H1 (cell line): Measurements from ENCODE around the gene ITPKB. TPM values are rescaled to one million over a fixed set of nuclear protein-coding genes. Genes with fewer than 3 reads are reported as not detected.

Experiments used
- CTCF ChIA-PET: fragments of 300-600 bp; sonication (Branson Sonifier 250); formaldehyde crosslinking; loops from one replicate; lab custom pipeline; 2021; ENCODE audit not compliant: partially characterized antibody; lab: Charles Lee
- POLR2A ChIA-PET: fragments of 300-600 bp; sonication (Branson Sonifier 250); formaldehyde crosslinking; loops from one replicate; lab custom pipeline; 2021; ENCODE audit warnings: inconsistent platforms; ENCODE audit not compliant: partially characterized antibody; lab: Charles Lee
- DNase-seq, 2 experiments: peaks; one replicate each; pipeline versions ENCODE4 v3.0.0 to v3.0.0-alpha.2; 2010 to 2022; ENCODE audit warnings: low spot score in 2 of 2, low read depth in 1 of 2, mixed read lengths in 1 of 2
- FAIRE-seq: peaks from 2 replicates; lab custom pipeline; 2011; peaks lifted over from hg19 to GRCh38; lab: Jason Lieb, UNC
- H2AFZ ChIP-seq: 2 replicates; pipeline ENCODE4 v1.8.1; 2012; ENCODE audit warnings: low read length, inconsistent platforms
- H2AK5ac ChIP-seq: 2 replicates; pipeline ENCODE4 v1.6.1; 2013; ENCODE audit warnings: low read depth, low read length
- H2BK120ac ChIP-seq: replicated peaks from 2 replicates; pipeline ENCODE3; 2013; ENCODE audit warnings: low read depth, low read length, inconsistent platforms
- H2BK12ac ChIP-seq: 2 replicates; pipeline ENCODE4 v1.6.1; 2013; ENCODE audit warnings: low read depth, low read length
- H2BK15ac ChIP-seq: 2 replicates; pipeline ENCODE4 v1.6.1; 2013; ENCODE audit warnings: low read length
- H2BK20ac ChIP-seq: 2 replicates; pipeline ENCODE4 v1.6.1; 2013; ENCODE audit warnings: low read length
- H2BK5ac ChIP-seq: 2 replicates; pipeline ENCODE4 v1.6.1; 2013; ENCODE audit warnings: low read depth, low read length
- H3K14ac ChIP-seq: 2 replicates; pipeline ENCODE4 v1.6.1; 2013; ENCODE audit warnings: inconsistent platforms; ENCODE audit not compliant: insufficient read length
- H3K18ac ChIP-seq: 2 replicates; pipeline ENCODE4 v1.6.1; 2013; ENCODE audit warnings: low read length; ENCODE audit errors: extremely low read depth
- H3K23ac ChIP-seq: 2 replicates; pipeline ENCODE4 v1.6.1; 2013; ENCODE audit warnings: inconsistent platforms; ENCODE audit not compliant: insufficient read length
- H3K23me2 ChIP-seq: 2 replicates; pipeline ENCODE4 v1.6.1; 2013; ENCODE audit warnings: low read depth, low read length
- H3K27ac ChIP-seq: 2 replicates; pipeline ENCODE4 v1.6.1; 2011; ENCODE audit warnings: low read depth, low read length, inconsistent platforms
- H3K27me3 ChIP-seq, 4 experiments: replicated peaks in 1 of 4; 1 replicate in 1 of 4; 2 replicates in 3 of 4; pipeline versions ENCODE4 v1.6.1 to v1.8.1; 2011 to 2013; ENCODE audit warnings: low read length in 3 of 4, mild to moderate bottlenecking in 3 of 4, inconsistent platforms in 2 of 4, mixed read lengths in 2 of 4, moderate library complexity in 1 of 4; ENCODE audit not compliant: control insufficient read depth in 3 of 4, insufficient read depth in 3 of 4; ENCODE audit errors: extremely low read depth in 1 of 4
- H3K36me3 ChIP-seq, 4 experiments: 2 replicates each; pipeline versions ENCODE4 v1.6.1 to v1.8.1; 2011 to 2013; ENCODE audit warnings: mild to moderate bottlenecking in 4 of 4, low read length in 3 of 4, moderate library complexity in 2 of 4, control low read depth in 1 of 4, inconsistent platforms in 1 of 4; ENCODE audit not compliant: insufficient read depth in 4 of 4, control insufficient read depth in 2 of 4
- H3K4ac ChIP-seq: replicated peaks from 2 replicates; pipeline ENCODE3; 2013; ENCODE audit warnings: low read length, low read depth, mixed read lengths, inconsistent platforms; ENCODE audit not compliant: insufficient read length
- H3K4me1 ChIP-seq, 4 experiments: replicated peaks in 1 of 4; 1 replicate in 1 of 4; 2 replicates in 3 of 4; pipeline versions ENCODE4 v1.6.1 to v1.8.1; 2011 to 2013; ENCODE audit warnings: low read length in 3 of 4, inconsistent platforms in 2 of 4, mixed read lengths in 1 of 4; ENCODE audit not compliant: insufficient read depth in 4 of 4, control insufficient read depth in 3 of 4
- H3K4me2 ChIP-seq, 2 experiments: 2 replicates each; pipeline versions ENCODE4 v1.6.1 to v1.8.1; 2011 to 2013; ENCODE audit warnings: low read depth in 2 of 2, low read length in 2 of 2, control low read depth in 1 of 2, inconsistent platforms in 1 of 2, mild to moderate bottlenecking in 1 of 2; ENCODE audit not compliant: insufficient read depth in 1 of 2
- H3K4me3 ChIP-seq, 4 experiments: fragments of 200-600, 300-600 bp in 1 of 4; sonication (generic), shearing (Covaris generic), sonication (Bioruptor Twin) in 1 of 4; 2 replicates each; pipeline versions ENCODE4 v1.5.1 to v1.8.1; 2011 to 2016; ENCODE audit warnings: low read length in 4 of 4, low read depth in 3 of 4, control low read depth in 2 of 4, inconsistent platforms in 2 of 4, mild to moderate bottlenecking in 2 of 4, mixed read lengths in 1 of 4, moderate library complexity in 1 of 4; ENCODE audit not compliant: insufficient read depth in 2 of 4; ENCODE audit errors: extremely low read depth in 1 of 4
- H3K56ac ChIP-seq: replicated peaks from 2 replicates; pipeline ENCODE3; 2013; ENCODE audit warnings: low read depth, mild to moderate bottlenecking, mixed read lengths, low read length, inconsistent platforms; ENCODE audit not compliant: insufficient read length
- H3K79me1 ChIP-seq: 2 replicates; pipeline ENCODE4 v1.6.1; 2013; ENCODE audit warnings: low read depth, low read length, control low read depth
- H3K79me2 ChIP-seq, 2 experiments: 2 replicates each; pipeline versions ENCODE4 v1.6.1 to v1.8.1; 2012 to 2013; ENCODE audit warnings: low read length in 2 of 2, mild to moderate bottlenecking in 2 of 2, inconsistent platforms in 1 of 2; ENCODE audit not compliant: insufficient read depth in 2 of 2, control insufficient read depth in 1 of 2
- H3K9ac ChIP-seq, 4 experiments: replicated peaks in 1 of 4; 1 replicate in 1 of 4; 2 replicates in 3 of 4; pipeline versions ENCODE4 v1.6.1 to v1.8.1; 2011 to 2013; ENCODE audit warnings: low read depth in 3 of 4, low read length in 3 of 4, control low read depth in 2 of 4, mild to moderate bottlenecking in 2 of 4, moderate library complexity in 2 of 4, inconsistent platforms in 1 of 4; ENCODE audit errors: extremely low read depth in 1 of 4
- H3K9me3 ChIP-seq, 2 experiments: 2 replicates each; pipeline versions ENCODE4 v1.6.1 to v1.8.1; 2012 to 2013; ENCODE audit warnings: mild to moderate bottlenecking in 2 of 2, moderate library complexity in 2 of 2, control low read depth in 1 of 2, inconsistent platforms in 1 of 2, low read depth in 1 of 2, low read length in 1 of 2, mixed read lengths in 1 of 2; ENCODE audit not compliant: insufficient read depth in 2 of 2
- H4K20me1 ChIP-seq, 2 experiments: replicated peaks in 1 of 2; 2 replicates each; pipeline versions ENCODE3 to v1.8.1; 2011 to 2013; ENCODE audit warnings: inconsistent platforms in 2 of 2, low read length in 2 of 2, mild to moderate bottlenecking in 1 of 2; ENCODE audit not compliant: insufficient read depth in 2 of 2, control insufficient read depth in 1 of 2
- H4K5ac ChIP-seq: 2 replicates; pipeline ENCODE4 v1.6.1; 2013; ENCODE audit warnings: low read length, low read depth, mixed read lengths, inconsistent platforms; ENCODE audit not compliant: insufficient read length
- H4K8ac ChIP-seq: 2 replicates; pipeline ENCODE4 v1.8.0; 2013; ENCODE audit warnings: mild to moderate bottlenecking, moderate library complexity, low read length, inconsistent platforms; ENCODE audit not compliant: insufficient read depth; ENCODE audit errors: extremely low read depth
- H4K91ac ChIP-seq: replicated peaks from 2 replicates; pipeline ENCODE3; 2013; ENCODE audit warnings: low read length, mixed read lengths, inconsistent platforms; ENCODE audit not compliant: insufficient read length
- EZH2 ChIP-seq: fragments of 200-600 bp; sonication (generic); IDR thresholded peaks from 2 replicates; pipeline ENCODE4 v1.7.1; 2012; ENCODE audit warnings: low read depth, mild to moderate bottlenecking, moderate library complexity, low read length, inconsistent platforms; ENCODE audit not compliant: severe bottlenecking
- FOSL1 ChIP-seq: IDR thresholded peaks from 2 replicates; pipeline ENCODE4 v1.6.1; 2011; ENCODE audit warnings: mild to moderate bottlenecking, low read depth, low read length, moderate library complexity; ENCODE audit not compliant: insufficient read depth
- KDM1A ChIP-seq: fragments of 200-600, 300-600 bp; sonication (generic); IDR thresholded peaks from 2 replicates; pipeline ENCODE4 v1.7.1; 2016; ENCODE audit warnings: mild to moderate bottlenecking, low read length, borderline replicate concordance
- KDM4A ChIP-seq: IDR thresholded peaks from one replicate; pipeline ENCODE4 v1.7.1; 2012; ENCODE audit warnings: low read depth, mild to moderate bottlenecking, moderate library complexity, low read length, inconsistent platforms; ENCODE audit not compliant: severe bottlenecking
- PHF8 ChIP-seq: fragments of 200-600 bp; sonication (generic); conservative IDR thresholded peaks from 2 replicates; pipeline ENCODE4 v1.7.1; 2012; ENCODE audit warnings: low read depth, mild to moderate bottlenecking, inconsistent platforms, low read length, moderate library complexity
- POLR2A ChIP-seq, 2 experiments: IDR thresholded peaks; 1 replicate in 1 of 2; 2 replicates in 1 of 2; pipeline ENCODE4 v1.6.1; 2011; ENCODE audit warnings: low read depth in 2 of 2, low read length in 2 of 2, mild to moderate bottlenecking in 2 of 2; ENCODE audit errors: control extremely low read depth in 1 of 2
- RNF2 ChIP-seq: fragments of 200-900, 300-1000 bp; sonication (generic); IDR thresholded peaks from 2 replicates; pipeline ENCODE4 v1.7.1; 2016; ENCODE audit warnings: borderline replicate concordance, low read depth, mild to moderate bottlenecking, antibody characterized with exemption, low read length; ENCODE audit not compliant: poor library complexity, severe bottlenecking; ENCODE audit errors: missing control alignments
- RXRA ChIP-seq: IDR thresholded peaks from 2 replicates; pipeline ENCODE4 v1.6.1; 2011; ENCODE audit warnings: low read depth, mild to moderate bottlenecking, low read length, moderate library complexity; ENCODE audit not compliant: insufficient read depth
- SIRT6 ChIP-seq: IDR thresholded peaks from one replicate; pipeline ENCODE4 v1.7.1; 2012; ENCODE audit warnings: low read length, inconsistent platforms
- SP4 ChIP-seq: IDR thresholded peaks from 2 replicates; pipeline ENCODE4 v1.6.1; 2012; ENCODE audit warnings: low read length, inconsistent platforms
- TAF1 ChIP-seq: IDR thresholded peaks from 2 replicates; pipeline ENCODE4 v1.6.1; 2011; ENCODE audit warnings: mild to moderate bottlenecking, low read depth, low read length
- WGBS, 2 experiments: shearing (Covaris generic) in 1 of 2; methylation state at CpG; one replicate each; pipeline versions ENCODE4 v1.1.6 to v1.1.7; 2013 to 2015; ENCODE audit warnings: low lambda C conversion rate in 2 of 2, mixed read lengths in 2 of 2, inconsistent platforms in 1 of 2, low coverage in 1 of 2, missing lambda C conversion rate in 1 of 2; ENCODE audit not compliant: insufficient replicate concordance in 2 of 2, insufficient coverage in 1 of 2, insufficient read length in 1 of 2; ENCODE audit errors: extremely low coverage in 1 of 2, missing lambda C conversion rate in 1 of 2; 5-methylcytosine and 5-hydroxymethylcytosine counted together
- polyA plus RNA-seq, 7 experiments: library from polyadenylated mRNA; depleted of rRNA in 3 of 7; stranded (reverse) in 5 of 7; unstranded in 2 of 7; fragments of >200 nt in 5 of 7; fragments of 200-250 nt in 2 of 7; gene quantifications; 1 replicate in 5 of 7; 2 replicates in 1 of 7; 4 replicates in 1 of 7; pipeline versions ENCODE4 v1.2.1 to v1.2.3, GENCODE V29; 2011 to 2013; ENCODE audit warnings: missing spikeins in 2 of 7, mixed read lengths in 2 of 7
- total RNA-seq: library from RNA; stranded (reverse); fragmentation: NEBNext Ultra II Directional; extraction: Animal tissue kit (Norgen Biotek cat#: 25700); gene quantifications from 2 replicates; pipeline ENCODE4 v1.2.1, GENCODE V29; 2021
- TF ChIP-seq, protein P1 (sequence below): IDR thresholded peaks from 2 replicates; pipeline ENCODE4 v1.6.1; 2011; ENCODE audit warnings: low read length, improper control_type of control experiment

ITPKB gene
- total and polyA plus RNA-seq, 2 of the 8 experiments (the other 6 are each of a cell fraction or from before 2014, with no cell fraction given) = 1.7 to 4.8 TPM

DNA sequence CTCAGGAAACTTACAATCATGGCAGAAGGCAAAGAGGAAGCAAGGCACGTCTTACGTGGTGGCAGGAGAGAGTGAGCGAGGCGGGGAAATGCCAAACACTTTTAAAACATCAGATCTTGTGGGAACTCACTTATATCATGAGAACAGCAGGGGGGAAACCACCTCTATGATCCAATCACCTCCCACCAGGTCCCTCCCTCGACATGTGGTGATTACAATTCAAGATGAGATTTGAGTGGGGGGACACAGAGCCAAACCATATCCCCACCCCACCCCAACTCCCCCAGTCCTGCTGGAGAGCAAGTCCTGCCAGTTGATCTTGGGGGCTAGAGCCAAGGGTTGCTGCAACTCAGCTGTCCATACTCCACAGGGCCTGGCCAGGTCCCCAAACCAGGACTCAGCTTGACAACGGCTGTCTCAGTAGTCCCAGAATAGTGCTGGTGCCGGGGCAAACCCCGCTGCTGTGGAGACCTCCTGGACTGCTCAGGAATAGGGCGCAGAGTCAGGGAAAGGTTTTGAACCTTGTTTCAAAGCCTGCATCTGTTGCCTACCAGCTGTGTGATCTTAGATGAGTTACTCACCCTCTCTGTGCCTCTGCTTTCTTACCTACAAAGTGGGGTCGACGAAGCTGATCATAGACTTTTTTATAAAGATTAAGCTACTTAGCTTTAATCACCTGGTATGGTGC lies 111.0 kb downstream of the ITPKB start:
- Histone ChIP-seq H4K5ac (no peak overlapping the region), H2BK12ac (no peak overlapping the region), H3K14ac (no peak overlapping the region), H2BK120ac (no peak overlapping the region), H3K27ac (no peak overlapping the region), H3K79me1 (no peaks in the 10 kb centered on the region), H3K23me2 (no peaks in the 10 kb centered on the region), H3K9ac (no peak overlapping the region), H2AK5ac (no peak overlapping the region), H3K56ac (no peak overlapping the region), H3K27me3 (peaks cover 0 to 10% (median 10%) of the 10 kb centered on the region in 4 experiments; a peak in 6 of 7 replicates), H2BK20ac (no peak overlapping the region), H3K4ac (no peak overlapping the region), H2BK15ac (no peak overlapping the region), H4K8ac (no peak overlapping the region), H2BK5ac (no peak overlapping the region), H3K23ac (no peak overlapping the region), H3K36me3 (no peaks in the 10 kb centered on the region), H3K18ac (no peak overlapping the region), H3K4me2 (no peak overlapping the region), H2AFZ (no peak overlapping the region), H4K91ac (no peak overlapping the region), H3K4me1 (no peaks in the 10 kb centered on the region), H3K79me2 (no peaks in the 10 kb centered on the region), H4K20me1 (no peaks in the 10 kb centered on the region), H3K4me3 (no peak overlapping the region), H3K9me3 (0 out of 4 replicates have a peak, but pooled peaks cover 0 to 4% of the 10 kb centered on the region in 2 experiments)
- DNase-seq = no peak
- CTCF ChIA-PET = interaction anchor here (1.0 to 14.1 kb wide), 7 partner anchors 10 to 258 kb away, joined by 3 to 184 read pairs (median 3); no protein-coding TSS in a partner anchor
- POLR2A ChIA-PET = no interaction called here
- WGBS, 2 experiments = 90% methylated on average over 11 of the region's 11 CpGs; no CpG with 5 or more reads in 1 of the 2 experiments
- FAIRE-seq = no peak
- TF ChIP-seq FOSL1 = no peak
- no peak for TF ChIP-seq SIRT6
- TF ChIP-seq SP4 = no peak
- TF ChIP-seq PHF8 = no peak
- TF ChIP-seq EZH2 = no peak
- TF ChIP-seq RNF2 = no peak
- TF ChIP-seq KDM4A = no peak
- TF ChIP-seq TAF1 = no peak
- TF ChIP-seq KDM1A = no peak
- no peak for TF ChIP-seq POLR2A (IDR thresholded peaks at IDR 0.05; ENCODE audit: control extremely low read depth in 1 of 2, low read depth in 2 of 2, low read length in 2 of 2)
- no peak for TF ChIP-seq RXRA
- TF ChIP-seq, protein P1, sequence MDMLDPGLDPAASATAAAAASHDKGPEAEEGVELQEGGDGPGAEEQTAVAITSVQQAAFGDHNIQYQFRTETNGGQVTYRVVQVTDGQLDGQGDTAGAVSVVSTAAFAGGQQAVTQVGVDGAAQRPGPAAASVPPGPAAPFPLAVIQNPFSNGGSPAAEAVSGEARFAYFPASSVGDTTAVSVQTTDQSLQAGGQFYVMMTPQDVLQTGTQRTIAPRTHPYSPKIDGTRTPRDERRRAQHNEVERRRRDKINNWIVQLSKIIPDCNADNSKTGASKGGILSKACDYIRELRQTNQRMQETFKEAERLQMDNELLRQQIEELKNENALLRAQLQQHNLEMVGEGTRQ = no peak
